ENCODE measurements around the gene PRDM5. TPM values are rescaled to one million over a fixed set of nuclear protein-coding genes. Genes with fewer than 3 reads are reported as not detected.

Gene PRDM5
- total RNA-seq, 4 donors from 2014 or later, result 17.7 to 49.9 (median 44.6) TPM

DNA sequence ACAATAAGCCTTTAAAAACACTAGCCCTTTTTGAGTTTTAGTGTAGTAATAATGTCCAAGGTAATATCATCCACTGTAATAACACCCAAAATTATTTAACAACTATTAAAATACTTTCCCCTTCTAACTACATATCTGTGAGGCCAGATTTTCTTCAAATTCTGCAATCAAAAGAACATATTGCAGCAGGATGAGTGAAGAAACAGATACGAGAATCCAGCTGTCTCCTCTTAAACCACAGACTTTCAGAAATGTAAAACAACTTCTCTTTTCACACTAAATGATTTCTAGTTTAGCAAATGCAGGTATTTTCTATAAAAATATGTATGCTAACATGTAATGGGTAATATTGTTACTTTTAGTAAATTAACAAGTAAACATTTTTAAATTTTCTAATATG lies 148.9 kb downstream of the PRDM5 start:
- no peaks in the 10 kb centered on the region for H3K36me3 ChIP-seq
- no peak for TF ChIP-seq POLR2A (IDR thresholded peaks at IDR 0.05)
- TF ChIP-seq, protein P1, sequence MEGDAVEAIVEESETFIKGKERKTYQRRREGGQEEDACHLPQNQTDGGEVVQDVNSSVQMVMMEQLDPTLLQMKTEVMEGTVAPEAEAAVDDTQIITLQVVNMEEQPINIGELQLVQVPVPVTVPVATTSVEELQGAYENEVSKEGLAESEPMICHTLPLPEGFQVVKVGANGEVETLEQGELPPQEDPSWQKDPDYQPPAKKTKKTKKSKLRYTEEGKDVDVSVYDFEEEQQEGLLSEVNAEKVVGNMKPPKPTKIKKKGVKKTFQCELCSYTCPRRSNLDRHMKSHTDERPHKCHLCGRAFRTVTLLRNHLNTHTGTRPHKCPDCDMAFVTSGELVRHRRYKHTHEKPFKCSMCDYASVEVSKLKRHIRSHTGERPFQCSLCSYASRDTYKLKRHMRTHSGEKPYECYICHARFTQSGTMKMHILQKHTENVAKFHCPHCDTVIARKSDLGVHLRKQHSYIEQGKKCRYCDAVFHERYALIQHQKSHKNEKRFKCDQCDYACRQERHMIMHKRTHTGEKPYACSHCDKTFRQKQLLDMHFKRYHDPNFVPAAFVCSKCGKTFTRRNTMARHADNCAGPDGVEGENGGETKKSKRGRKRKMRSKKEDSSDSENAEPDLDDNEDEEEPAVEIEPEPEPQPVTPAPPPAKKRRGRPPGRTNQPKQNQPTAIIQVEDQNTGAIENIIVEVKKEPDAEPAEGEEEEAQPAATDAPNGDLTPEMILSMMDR (IDR thresholded peaks at IDR 0.05), result no peak
- 82 to 93% methylated on average over 1 of the region's 1 CpG for WGBS, 2 donors
- H3K9me3 ChIP-seq, result no peaks in the 10 kb centered on the region
- H3K27me3 ChIP-seq, result no peaks in the 10 kb centered on the region
- DNase-seq, result no peak
- intact Hi-C loops (cut with DNase I), result no loop called here
- no peaks in the 10 kb centered on the region for H3K4me1 ChIP-seq
- H3K27ac ChIP-seq, result no peak overlapping the region
- no peak overlapping the region for H3K4me3 ChIP-seq (replicated peaks in 1 of 3)

DNA sequence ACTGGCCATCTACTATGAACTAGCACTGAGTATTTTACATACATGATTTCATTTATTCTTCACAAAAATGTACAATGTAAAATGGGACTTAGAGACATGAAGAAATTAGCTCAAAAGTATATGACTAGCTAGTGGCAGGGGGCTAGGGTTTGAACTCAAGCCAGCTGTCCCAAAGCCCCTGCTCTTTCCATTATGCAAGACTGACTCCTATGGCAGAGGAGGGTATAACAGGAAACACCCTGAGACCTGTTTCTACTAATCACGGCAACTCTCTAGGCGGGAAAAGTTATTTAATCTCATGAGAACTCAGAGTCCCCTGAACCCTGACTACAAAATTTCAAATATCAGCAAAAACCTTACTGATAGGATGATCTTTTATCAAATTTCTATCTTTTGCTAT lies 150.6 kb downstream of the PRDM5 start:
- intact Hi-C loops (cut with DNase I), result no loop called here
- no peaks in the 10 kb centered on the region for H3K9me3 ChIP-seq
- no peaks in the 10 kb centered on the region for H3K36me3 ChIP-seq
- WGBS, 2 donors, result 93 to 96% methylated on average over 2 of the region's 2 CpGs
- H3K4me1 ChIP-seq, result no peaks in the 10 kb centered on the region
- H3K4me3 ChIP-seq (replicated peaks in 1 of 3), result no peak overlapping the region
- TF ChIP-seq, protein P1 (IDR thresholded peaks at IDR 0.05), result no peak
- no peak for TF ChIP-seq POLR2A (IDR thresholded peaks at IDR 0.05)
- H3K27ac ChIP-seq, result no peak overlapping the region
- DNase-seq, result no peak
- H3K27me3 ChIP-seq, result no peaks in the 10 kb centered on the region

DNA sequence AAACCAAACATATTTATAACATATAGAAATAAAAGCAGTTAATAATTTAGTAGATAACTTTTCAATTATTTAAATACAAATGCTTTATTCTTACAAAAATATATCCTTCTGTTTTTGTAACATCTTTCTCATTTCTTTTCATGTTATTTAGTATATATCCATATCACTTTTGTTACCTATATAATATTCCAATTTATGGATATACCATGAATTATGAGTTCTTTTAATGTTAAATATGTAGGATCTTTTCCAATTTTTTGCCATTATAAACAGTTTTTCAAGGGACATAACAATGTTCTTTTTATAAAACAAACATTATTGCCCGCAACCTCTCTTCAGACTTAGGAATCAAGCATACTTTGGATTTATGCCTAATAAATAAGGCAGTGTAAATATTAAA lies 151.6 kb downstream of the PRDM5 start:
- 99% methylated on average over 1 of the region's 1 CpG for WGBS, 2 donors
- TF ChIP-seq, protein P1 (IDR thresholded peaks at IDR 0.05), result no peak
- TF ChIP-seq POLR2A (IDR thresholded peaks at IDR 0.05), result no peak
- Histone ChIP-seq H3K4me1 (no peaks in the 10 kb centered on the region), H3K27ac (no peak overlapping the region), H3K36me3 (no peaks in the 10 kb centered on the region), H3K27me3 (no peaks in the 10 kb centered on the region), H3K4me3 (replicated peaks in 1 of 3) (no peak overlapping the region), H3K9me3 (no peaks in the 10 kb centered on the region)
- intact Hi-C loops (cut with DNase I), result no loop called here
- DNase-seq, result no peak

DNA sequence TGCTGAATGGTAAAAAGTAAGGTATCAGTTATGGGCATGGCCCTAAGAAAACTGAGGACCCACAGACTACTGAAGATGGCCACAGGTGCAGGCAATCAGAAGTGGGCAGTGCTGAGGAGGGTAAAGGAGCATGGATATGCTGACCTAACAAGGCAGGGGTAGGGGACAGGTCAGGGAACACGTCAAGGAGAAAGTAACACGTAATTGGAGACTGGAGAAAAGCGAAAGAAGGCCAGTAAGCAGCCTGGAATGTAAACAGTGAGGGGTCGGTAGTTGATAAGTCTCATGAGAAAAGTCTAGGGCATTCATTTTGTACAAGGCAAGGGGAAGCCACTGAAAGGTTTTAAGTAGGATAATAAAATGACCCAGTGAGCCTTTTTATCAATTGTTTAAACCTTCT lies 153.3 kb downstream of the PRDM5 start:
- no peak for TF ChIP-seq POLR2A (IDR thresholded peaks at IDR 0.05)
- TF ChIP-seq, protein P1 (IDR thresholded peaks at IDR 0.05), result no peak
- DNase-seq, result no peak
- WGBS, 2 donors, result 35 to 53% methylated on average over 4 of the region's 4 CpGs

DNA sequence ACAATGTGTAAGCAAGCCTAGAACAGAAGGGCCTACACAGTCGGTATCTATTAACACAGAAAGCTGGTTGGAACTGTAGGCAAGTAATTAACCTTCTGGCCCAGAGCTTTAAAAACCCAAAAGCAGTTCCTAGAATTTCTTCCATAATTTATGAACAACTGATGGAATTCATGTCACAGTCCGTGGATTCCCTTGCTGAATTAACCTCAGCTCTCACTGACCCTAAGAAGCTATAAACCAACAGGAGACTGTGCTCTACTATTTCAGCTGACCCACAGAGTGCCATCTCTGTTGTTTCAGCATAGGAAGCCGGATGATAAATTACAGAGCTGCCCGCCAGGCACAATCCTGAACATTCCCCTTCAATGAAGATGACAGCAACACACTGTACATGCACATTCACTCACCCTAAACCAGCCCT lies 157.3 kb downstream of the PRDM5 start:
- no peaks in the 10 kb centered on the region for H3K27me3 ChIP-seq

More for the DNA sequence above, 153.3 kb downstream of the PRDM5 start:
- H3K27me3 ChIP-seq, result no peaks in the 10 kb centered on the region
- intact Hi-C loops (cut with DNase I), result no loop called here
- no peak overlapping the region for H3K4me3 ChIP-seq (replicated peaks in 1 of 3)
- H3K4me1 ChIP-seq, result no peaks in the 10 kb centered on the region
- no peak overlapping the region for H3K27ac ChIP-seq
- H3K9me3 ChIP-seq, result no peaks in the 10 kb centered on the region
- no peaks in the 10 kb centered on the region for H3K36me3 ChIP-seq

More for the DNA sequence above, 157.3 kb downstream of the PRDM5 start:
- no peak overlapping the region for H3K27ac ChIP-seq
- no peaks in the 10 kb centered on the region for H3K9me3 ChIP-seq
- H3K4me3 ChIP-seq (replicated peaks in 1 of 3), result no peak overlapping the region
- no peak for DNase-seq
- H3K4me1 ChIP-seq, result no peaks in the 10 kb centered on the region
- intact Hi-C loops (cut with DNase I), result no loop called here
- TF ChIP-seq POLR2A (IDR thresholded peaks at IDR 0.05), result no peak
- TF ChIP-seq, protein P1 (IDR thresholded peaks at IDR 0.05), result no peak
- WGBS, 2 donors, result 91 to 92% methylated on average over 4 of the region's 4 CpGs
- H3K36me3 ChIP-seq, result no peaks in the 10 kb centered on the region

Data from thyroid gland (tissue), 4 donors.